ENCODE data around the gene CITED2. TPM values are rescaled to one million over a fixed set of nuclear protein-coding genes. Genes with fewer than 3 reads are reported as not detected.

Gene CITED2, protein sequence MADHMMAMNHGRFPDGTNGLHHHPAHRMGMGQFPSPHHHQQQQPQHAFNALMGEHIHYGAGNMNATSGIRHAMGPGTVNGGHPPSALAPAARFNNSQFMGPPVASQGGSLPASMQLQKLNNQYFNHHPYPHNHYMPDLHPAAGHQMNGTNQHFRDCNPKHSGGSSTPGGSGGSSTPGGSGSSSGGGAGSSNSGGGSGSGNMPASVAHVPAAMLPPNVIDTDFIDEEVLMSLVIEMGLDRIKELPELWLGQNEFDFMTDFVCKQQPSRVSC
- 122 and 126 TPM in 2 replicates for total RNA-seq
- long read RNA-seq = 0 reads

DNA sequence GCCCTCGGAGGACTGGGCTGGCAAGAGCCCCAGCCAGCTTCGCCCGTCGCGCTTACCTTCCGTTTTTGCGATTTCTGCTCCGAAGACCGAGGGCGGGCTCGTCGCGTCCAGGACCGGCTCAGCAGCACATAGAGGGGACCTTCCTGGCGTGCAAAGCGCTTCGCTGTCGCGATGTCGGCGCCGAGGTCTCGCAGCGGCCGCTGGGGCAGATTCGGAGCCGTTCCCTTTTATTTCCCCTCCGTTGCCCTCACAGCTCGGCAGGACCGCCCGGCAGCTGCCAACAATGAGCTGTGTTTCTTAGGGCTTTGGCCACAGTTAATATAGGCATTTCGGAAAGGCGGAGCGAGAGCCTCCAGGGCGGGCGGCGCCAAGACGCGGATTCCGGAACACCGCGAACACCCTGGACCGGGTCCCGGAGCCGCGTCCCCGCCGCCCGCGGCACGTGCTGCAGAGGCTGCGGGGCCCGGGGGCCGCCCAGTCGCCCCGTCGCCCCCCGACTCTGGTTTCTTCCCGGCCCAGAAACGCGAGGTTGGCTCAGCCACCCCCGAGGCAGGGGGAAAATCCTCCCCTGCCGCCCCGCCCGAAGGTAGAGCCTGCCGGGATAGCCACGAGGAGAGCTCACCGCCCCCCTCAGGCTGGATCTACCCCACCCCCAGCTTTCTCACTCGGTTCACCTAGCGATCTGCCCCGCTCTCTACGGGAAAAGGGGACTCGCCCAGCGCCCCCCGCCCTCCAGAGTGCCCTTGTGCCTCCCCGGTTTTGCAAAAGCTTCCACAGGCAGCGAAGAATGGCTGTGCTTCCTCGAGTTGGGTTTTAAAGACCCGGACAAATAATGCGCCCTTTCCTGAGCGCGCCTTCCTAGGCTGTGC lies at the start of gene CITED2:
Gene CITED2, minus strand, starts transcription at position 292 of the 869 bp plus-strand sequence. CDS start 704 bp downstream, outside the sequence.
- Mint-ChIP-seq H3K9me3 (no peaks in the 10 kb centered on the region), H3K4me3 (peak within 1 kb of the TSS; percentile 100), H3K27me3 (ENCODE audit: low read depth) (peaks cover 4% of the 10 kb centered on the region), H3K36me3 (ENCODE audit: low read depth) (peaks cover 26% of the 10 kb centered on the region), H3K4me1 (peaks cover 44% of the 10 kb centered on the region), H3K27ac (ENCODE audit: unreplicated experiment) (peak within 1 kb of the TSS; percentile 98)
- TF ChIP-seq, protein P1, sequence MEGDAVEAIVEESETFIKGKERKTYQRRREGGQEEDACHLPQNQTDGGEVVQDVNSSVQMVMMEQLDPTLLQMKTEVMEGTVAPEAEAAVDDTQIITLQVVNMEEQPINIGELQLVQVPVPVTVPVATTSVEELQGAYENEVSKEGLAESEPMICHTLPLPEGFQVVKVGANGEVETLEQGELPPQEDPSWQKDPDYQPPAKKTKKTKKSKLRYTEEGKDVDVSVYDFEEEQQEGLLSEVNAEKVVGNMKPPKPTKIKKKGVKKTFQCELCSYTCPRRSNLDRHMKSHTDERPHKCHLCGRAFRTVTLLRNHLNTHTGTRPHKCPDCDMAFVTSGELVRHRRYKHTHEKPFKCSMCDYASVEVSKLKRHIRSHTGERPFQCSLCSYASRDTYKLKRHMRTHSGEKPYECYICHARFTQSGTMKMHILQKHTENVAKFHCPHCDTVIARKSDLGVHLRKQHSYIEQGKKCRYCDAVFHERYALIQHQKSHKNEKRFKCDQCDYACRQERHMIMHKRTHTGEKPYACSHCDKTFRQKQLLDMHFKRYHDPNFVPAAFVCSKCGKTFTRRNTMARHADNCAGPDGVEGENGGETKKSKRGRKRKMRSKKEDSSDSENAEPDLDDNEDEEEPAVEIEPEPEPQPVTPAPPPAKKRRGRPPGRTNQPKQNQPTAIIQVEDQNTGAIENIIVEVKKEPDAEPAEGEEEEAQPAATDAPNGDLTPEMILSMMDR (conservative IDR thresholded peaks at IDR 0.05) = peak; percentile 42
- DNase-seq (ENCODE audit: low read depth, low spot score) = peak; percentile 91

DNA sequence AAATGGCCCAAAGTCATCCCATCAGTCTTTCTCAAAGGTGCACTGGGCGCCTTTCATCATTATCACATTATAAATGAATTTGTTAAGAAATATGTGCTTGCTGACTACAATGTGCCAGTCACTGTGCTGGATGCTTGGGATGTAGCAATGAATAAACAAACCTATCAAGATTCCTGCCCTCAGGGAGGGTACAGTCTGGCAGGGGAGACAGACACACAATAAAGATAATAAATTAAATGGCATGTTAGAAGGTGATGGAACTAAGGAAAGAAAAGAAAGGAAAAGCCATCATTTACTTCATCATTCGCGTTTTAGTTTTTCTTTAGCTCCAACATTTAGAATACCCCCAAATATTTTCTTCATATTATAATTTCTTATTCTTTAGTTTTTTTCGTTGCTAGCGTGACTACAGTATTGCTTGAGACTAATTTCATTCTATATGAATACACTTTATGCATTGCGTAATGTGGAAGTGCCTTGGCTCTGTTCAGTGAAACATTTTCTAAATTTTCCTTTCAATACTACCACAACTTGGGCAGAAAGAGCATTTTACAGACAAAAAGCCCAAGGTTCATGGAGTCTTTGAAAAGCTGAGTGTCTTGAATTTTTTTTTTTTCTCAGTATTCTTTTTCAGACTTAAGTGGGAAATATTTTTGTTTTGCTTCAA lies 48.7 kb upstream of the CITED2 start:
- no peak overlapping the region for H3K4me3 Mint-ChIP-seq
- TF ChIP-seq, protein P1 (conservative IDR thresholded peaks at IDR 0.05) = no peak

DNA sequence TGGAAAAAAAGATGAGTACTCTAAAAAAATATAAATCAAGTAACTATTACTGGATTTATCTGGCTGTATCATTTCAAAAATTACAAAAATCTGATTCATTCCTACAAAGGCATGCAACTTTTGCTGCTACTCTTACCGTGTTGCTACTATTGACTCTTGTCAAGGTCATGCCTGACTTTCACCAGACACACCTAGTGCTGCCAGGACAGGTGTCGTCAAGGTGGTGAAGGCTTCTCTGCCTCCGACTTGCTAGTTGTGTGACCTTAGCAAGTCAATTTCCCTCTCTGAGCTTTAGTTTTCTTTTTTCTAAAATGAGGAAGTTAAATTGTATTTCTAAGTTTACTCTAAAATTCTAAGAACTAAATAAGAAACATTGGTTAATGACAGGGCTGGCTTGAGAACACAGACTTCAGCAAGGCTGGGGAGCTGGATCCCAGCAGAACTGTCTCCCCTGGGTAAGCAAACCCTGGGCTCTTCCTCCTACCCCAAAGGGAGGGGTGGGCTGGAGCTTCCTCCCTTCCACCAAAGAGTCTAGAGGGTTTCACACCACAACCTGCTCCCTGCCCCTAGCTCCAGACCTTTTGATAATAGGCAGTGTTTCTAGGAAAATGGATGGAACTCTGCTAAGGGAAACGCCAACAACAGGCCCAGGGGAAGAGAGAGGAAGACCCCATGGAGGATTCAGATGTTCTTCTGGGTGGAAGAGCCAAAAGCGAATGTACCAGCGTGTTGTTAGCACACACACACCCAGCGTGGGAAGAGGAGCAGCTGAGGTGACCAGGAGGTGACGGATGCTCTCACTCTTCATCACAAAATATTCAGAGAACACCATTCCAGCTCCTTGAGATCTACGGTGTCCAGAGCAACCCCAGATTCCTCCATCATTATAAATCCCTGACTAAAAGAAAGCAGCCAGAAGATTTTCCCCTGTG lies 47.9 kb upstream of the CITED2 start:
- peaks cover 21% of the 10 kb centered on the region for H3K4me1 Mint-ChIP-seq
- H3K27ac Mint-ChIP-seq (ENCODE audit: unreplicated experiment) = no peak overlapping the region
- H3K4me3 Mint-ChIP-seq = no peak overlapping the region
- H3K36me3 Mint-ChIP-seq (ENCODE audit: low read depth) = no peaks in the 10 kb centered on the region
- TF ChIP-seq, protein P1 (conservative IDR thresholded peaks at IDR 0.05) = no peak
- no peak for DNase-seq (ENCODE audit: low read depth, low spot score)
- H3K9me3 Mint-ChIP-seq = peaks cover 3% of the 10 kb centered on the region
- no peaks in the 10 kb centered on the region for H3K27me3 Mint-ChIP-seq (ENCODE audit: low read depth)

More for the DNA sequence above, 48.7 kb upstream of the CITED2 start:
- no peaks in the 10 kb centered on the region for H3K36me3 Mint-ChIP-seq (ENCODE audit: low read depth)
- no peak overlapping the region for H3K27ac Mint-ChIP-seq (ENCODE audit: unreplicated experiment)
- H3K9me3 Mint-ChIP-seq = peaks cover 3% of the 10 kb centered on the region
- no peaks in the 10 kb centered on the region for H3K27me3 Mint-ChIP-seq (ENCODE audit: low read depth)
- DNase-seq (ENCODE audit: low read depth, low spot score) = no peak
- H3K4me1 Mint-ChIP-seq = peaks cover 21% of the 10 kb centered on the region

DNA sequence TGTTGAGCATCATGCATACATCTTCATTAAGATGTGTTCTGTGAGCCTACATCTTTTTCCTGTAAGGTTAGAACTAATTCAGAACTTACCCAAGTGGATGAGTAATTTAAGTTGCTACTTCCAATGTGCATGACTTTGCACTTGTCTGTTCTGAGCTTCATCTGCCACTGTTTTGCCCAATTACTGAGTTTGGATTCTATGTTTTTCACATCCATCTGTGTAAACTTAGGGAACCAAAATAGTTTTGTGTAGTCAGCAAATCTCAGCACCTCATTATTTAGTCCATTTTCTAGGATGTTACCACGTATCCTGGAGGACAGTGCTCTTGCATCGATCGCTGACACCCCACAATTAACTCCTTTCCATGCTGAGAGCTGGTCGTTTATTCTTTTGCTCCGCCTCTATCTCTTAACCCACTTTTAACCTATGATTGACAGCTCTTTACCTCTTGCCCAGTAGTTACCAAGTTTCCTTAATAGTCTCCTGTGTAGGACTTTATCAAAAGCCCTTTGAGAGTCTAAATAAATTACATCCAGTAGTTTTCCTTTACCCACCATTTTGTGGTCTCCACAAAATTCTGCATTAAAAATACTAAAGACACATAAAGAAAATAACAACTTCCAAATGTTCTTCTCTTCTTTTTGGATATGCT lies 44.2 kb upstream of the CITED2 start:
- TF ChIP-seq, protein P1 (conservative IDR thresholded peaks at IDR 0.05) = no peak
- Mint-ChIP-seq H3K27ac (ENCODE audit: unreplicated experiment) (no peak overlapping the region), H3K9me3 (peaks cover 3% of the 10 kb centered on the region), H3K4me3 (no peak overlapping the region), H3K27me3 (ENCODE audit: low read depth) (no peaks in the 10 kb centered on the region), H3K4me1 (peaks cover 28% of the 10 kb centered on the region), H3K36me3 (ENCODE audit: low read depth) (no peaks in the 10 kb centered on the region)
- DNase-seq (ENCODE audit: low read depth, low spot score) = no peak
